Measurements from ENCODE around the gene UBE2O.

UBE2O gene

GRCh38 chr17:76498876-76499251, 45.9 kb upstream of the UBE2O start:
- Histone ChIP-seq H3K27ac (ENCODE audit: low read depth, low read length, poor library complexity, severe bottlenecking) (peak overlapping the region; percentile 4), H3K36me3 (ENCODE audit: insufficient read depth, low read length) (no peaks in the 10 kb centered on the region), H3K9ac (ENCODE audit: low read length) (no peak overlapping the region), H4K20me1 (ENCODE audit: insufficient read depth, low read length) (no peaks in the 10 kb centered on the region), H3K9me3 (ENCODE audit: low read length) (no peaks in the 10 kb centered on the region), H3K4me2 (ENCODE audit: low read length) (peak overlapping the region; percentile 81), H2AFZ (ENCODE audit: low read length) (no peak overlapping the region), H3K4me3 (ENCODE audit: low read depth, low read length, poor library complexity, severe bottlenecking) (peak overlapping the region; percentile 85), H3F3A (ENCODE audit: insufficient read depth, low read length) (no peaks in the 10 kb centered on the region), H3K27me3 (ENCODE audit: insufficient read depth, low read length) (no peaks in the 10 kb centered on the region), H3K79me2 (ENCODE audit: insufficient read depth, low read length) (no peaks in the 10 kb centered on the region), H3K9me2 (ENCODE audit: low read depth, low read length) (no peaks in the 10 kb centered on the region), H3K4me1 (ENCODE audit: insufficient read depth, low read length, severe bottlenecking) (peaks cover 46% of the 10 kb centered on the region)
- no peak for TF ChIP-seq EZH2 (IDR thresholded peaks at IDR 0.05; ENCODE audit: borderline replicate concordance, low read length)
- TF ChIP-seq, protein P1, sequence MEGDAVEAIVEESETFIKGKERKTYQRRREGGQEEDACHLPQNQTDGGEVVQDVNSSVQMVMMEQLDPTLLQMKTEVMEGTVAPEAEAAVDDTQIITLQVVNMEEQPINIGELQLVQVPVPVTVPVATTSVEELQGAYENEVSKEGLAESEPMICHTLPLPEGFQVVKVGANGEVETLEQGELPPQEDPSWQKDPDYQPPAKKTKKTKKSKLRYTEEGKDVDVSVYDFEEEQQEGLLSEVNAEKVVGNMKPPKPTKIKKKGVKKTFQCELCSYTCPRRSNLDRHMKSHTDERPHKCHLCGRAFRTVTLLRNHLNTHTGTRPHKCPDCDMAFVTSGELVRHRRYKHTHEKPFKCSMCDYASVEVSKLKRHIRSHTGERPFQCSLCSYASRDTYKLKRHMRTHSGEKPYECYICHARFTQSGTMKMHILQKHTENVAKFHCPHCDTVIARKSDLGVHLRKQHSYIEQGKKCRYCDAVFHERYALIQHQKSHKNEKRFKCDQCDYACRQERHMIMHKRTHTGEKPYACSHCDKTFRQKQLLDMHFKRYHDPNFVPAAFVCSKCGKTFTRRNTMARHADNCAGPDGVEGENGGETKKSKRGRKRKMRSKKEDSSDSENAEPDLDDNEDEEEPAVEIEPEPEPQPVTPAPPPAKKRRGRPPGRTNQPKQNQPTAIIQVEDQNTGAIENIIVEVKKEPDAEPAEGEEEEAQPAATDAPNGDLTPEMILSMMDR (IDR thresholded peaks at IDR 0.05; ENCODE audit: low read length): no peak

DNA sequence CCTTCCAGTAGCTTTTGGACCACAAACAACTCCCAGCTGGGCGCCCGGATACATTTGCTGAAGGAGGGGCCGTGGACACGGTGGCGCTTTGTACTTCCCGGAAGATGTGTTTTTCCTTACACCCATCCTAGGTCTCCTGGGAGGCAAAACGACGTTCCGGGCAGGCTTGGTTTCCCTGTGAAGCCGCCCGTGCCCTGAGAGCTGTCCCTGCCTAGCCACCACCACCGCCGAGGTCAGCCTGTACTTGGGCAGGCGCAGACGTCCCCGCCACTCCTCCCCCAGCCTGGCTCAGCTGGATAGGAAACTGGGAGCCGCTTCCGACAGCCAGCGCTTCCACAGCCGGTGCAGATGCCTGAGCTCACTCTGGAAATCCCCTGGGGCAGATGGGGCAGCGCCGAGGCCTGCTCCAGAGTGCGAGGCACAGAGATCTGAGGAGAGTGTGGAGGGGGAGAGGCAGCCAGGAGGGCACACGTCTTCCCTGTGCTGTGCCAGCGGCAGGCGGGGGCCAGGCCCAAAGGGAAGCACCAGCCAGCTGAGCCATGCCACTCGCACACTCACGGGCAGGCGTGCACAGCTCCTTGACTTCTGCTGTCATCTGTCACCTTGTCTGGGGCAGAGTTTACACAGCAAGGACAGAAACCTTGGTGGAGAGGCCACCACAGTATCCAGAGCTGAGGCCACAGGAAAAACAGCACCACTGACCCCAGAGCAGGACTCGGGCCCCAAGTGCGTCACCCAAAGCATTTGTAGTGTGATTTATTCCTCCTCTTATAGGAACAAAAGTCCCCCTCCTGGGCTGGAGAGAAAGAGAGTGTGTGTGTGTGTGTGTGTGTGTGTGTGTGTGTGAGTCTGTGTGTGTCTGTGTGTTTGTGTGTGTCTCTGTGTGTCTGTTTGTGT, 45.3 kb upstream of the UBE2O start:
- TF ChIP-seq EZH2 (IDR thresholded peaks at IDR 0.05; ENCODE audit: borderline replicate concordance, low read length): no peak
- TF ChIP-seq, protein P1 (IDR thresholded peaks at IDR 0.05; ENCODE audit: low read length): no peak
- H3K27ac ChIP-seq (ENCODE audit: low read depth, low read length, poor library complexity, severe bottlenecking): no peak overlapping the region
- H3K9me2 ChIP-seq (ENCODE audit: low read depth, low read length): no peaks in the 10 kb centered on the region
- H2AFZ ChIP-seq (ENCODE audit: low read length): no peak overlapping the region
- no peaks in the 10 kb centered on the region for H4K20me1 ChIP-seq (ENCODE audit: insufficient read depth, low read length)
- no peak overlapping the region for H3K9ac ChIP-seq (ENCODE audit: low read length)
- H3K4me1 ChIP-seq (ENCODE audit: insufficient read depth, low read length, severe bottlenecking): peaks cover 53% of the 10 kb centered on the region
- no peaks in the 10 kb centered on the region for H3K36me3 ChIP-seq (ENCODE audit: insufficient read depth, low read length)
- no peaks in the 10 kb centered on the region for H3K79me2 ChIP-seq (ENCODE audit: insufficient read depth, low read length)
- H3K4me2 ChIP-seq (ENCODE audit: low read length): peak overlapping the region; percentile 81; the same call in 1 of the 2 replicates
- H3K27me3 ChIP-seq (ENCODE audit: insufficient read depth, low read length): no peaks in the 10 kb centered on the region
- no peaks in the 10 kb centered on the region for H3K9me3 ChIP-seq (ENCODE audit: low read length)
- H3K4me3 ChIP-seq (ENCODE audit: low read depth, low read length, poor library complexity, severe bottlenecking): no peak overlapping the region
- no peaks in the 10 kb centered on the region for H3F3A ChIP-seq (ENCODE audit: insufficient read depth, low read length)

GRCh38 chr17:76497699-76497978, 44.7 kb upstream of the UBE2O start:
- Histone ChIP-seq H3K4me3 (ENCODE audit: low read depth, low read length, poor library complexity, severe bottlenecking) (no peak overlapping the region), H3K4me2 (ENCODE audit: low read length) (no peak overlapping the region), H3K79me2 (ENCODE audit: insufficient read depth, low read length) (no peaks in the 10 kb centered on the region), H3K9me3 (ENCODE audit: low read length) (no peaks in the 10 kb centered on the region), H3K4me1 (ENCODE audit: insufficient read depth, low read length, severe bottlenecking) (peaks cover 54% of the 10 kb centered on the region), H3K9me2 (ENCODE audit: low read depth, low read length) (no peaks in the 10 kb centered on the region), H4K20me1 (ENCODE audit: insufficient read depth, low read length) (no peaks in the 10 kb centered on the region), H3K36me3 (ENCODE audit: insufficient read depth, low read length) (no peaks in the 10 kb centered on the region), H3K27me3 (ENCODE audit: insufficient read depth, low read length) (no peaks in the 10 kb centered on the region), H3K9ac (ENCODE audit: low read length) (no peak overlapping the region), H2AFZ (ENCODE audit: low read length) (no peak overlapping the region), H3F3A (ENCODE audit: insufficient read depth, low read length) (no peaks in the 10 kb centered on the region), H3K27ac (ENCODE audit: low read depth, low read length, poor library complexity, severe bottlenecking) (no peak overlapping the region)
- TF ChIP-seq EZH2 (IDR thresholded peaks at IDR 0.05; ENCODE audit: borderline replicate concordance, low read length): no peak
- TF ChIP-seq, protein P1 (IDR thresholded peaks at IDR 0.05; ENCODE audit: low read length): no peak

All from OCI-LY1 (cell line).